ENCODE data around the gene ATP10D.

GRCh38 chr4:47462799-47463234 lies 22.3 kb upstream of the ATP10D start:
- TF ChIP-seq EP300 (IDR thresholded peaks at IDR 0.05) (no peak), CTCF (IDR thresholded peaks at IDR 0.05) (no peak), POLR2A (IDR thresholded peaks at IDR 0.05) (no peak)

All from tibial nerve (tissue), 4 donors.